A172 (cell line): ENCODE results near the gene ATF2. TPM values are rescaled to one million over a fixed set of nuclear protein-coding genes. Genes with fewer than 3 reads are reported as not detected.

Source experiments
- DNase-seq: peaks from one replicate; pipeline ENCODE4 v3.0.0-alpha.2; 2015; ENCODE audit warnings: low spot score
- total RNA-seq: library from RNA; depleted of rRNA; stranded (reverse); fragments of >200 nt; shearing (Covaris generic); gene quantifications from 2 replicates; pipeline ENCODE4 v1.2.3, GENCODE V29; 2014; rRNA removed

Gene ATF2
- 41.1 and 43.1 TPM in 2 replicates for total RNA-seq

GRCh38 chr2:175167792-175168563 is at the start of gene ATF2:
Gene ATF2, minus strand, starts transcription at chr2:175168203. Its CDS starts 31,760 bp downstream, at chr2:175136443.
- DNase-seq = peak; percentile 100

GRCh38 chr2:175207741-175208438 is 39.9 kb upstream of the ATF2 start:
- DNase-seq = no peak

GRCh38 chr2:175206866-175207265 is 38.9 kb upstream of the ATF2 start:
- DNase-seq = no peak

GRCh38 chr2:175205523-175205922 is 37.5 kb upstream of the ATF2 start:
- DNase-seq = peak; percentile 59

- DNase-seq = peak; percentile 62
These were observed 35.9 kb upstream of the ATF2 start for GRCh38 chr2:175203621-175204496.

- no peak for DNase-seq
These were observed 27.0 kb upstream of the ATF2 start for GRCh38 chr2:175195012-175195411.

- no peak for DNase-seq
These were observed 20.8 kb upstream of the ATF2 start for GRCh38 chr2:175188761-175189160.

- DNase-seq = peak; percentile 33
These were observed 19.4 kb upstream of the ATF2 start for GRCh38 chr2:175187378-175187777.

GRCh38 chr2:175183674-175184073 is 15.7 kb upstream of the ATF2 start:
- no peak for DNase-seq

GRCh38 chr2:175181877-175182308 is 13.9 kb upstream of the ATF2 start:
- no peak for DNase-seq

- peak; percentile 90 for DNase-seq
These were observed 13.3 kb upstream of the ATF2 start, which contains the start of gene ATP5MC3 for GRCh38 chr2:175181104-175181876. Gene ATP5MC3, minus strand, starts transcription at chr2:175181710. Its CDS starts 317 bp downstream, at chr2:175181393.

GRCh38 chr2:175180701-175181103 is 12.7 kb upstream of the ATF2 start:
- peak; percentile 32 for DNase-seq

- DNase-seq = no peak
These were observed 8.6 kb upstream of the ATF2 start for GRCh38 chr2:175176624-175177023.

GRCh38 chr2:175175896-175176295 is 7.9 kb upstream of the ATF2 start:
- DNase-seq = no peak

GRCh38 chr2:175175320-175175719 is 7.3 kb upstream of the ATF2 start:
- DNase-seq = no peak

- DNase-seq = no peak
These were observed 2.8 kb upstream of the ATF2 start for GRCh38 chr2:175170659-175171304.

- no peak for DNase-seq
These were observed 1.2 kb upstream of the ATF2 start for GRCh38 chr2:175169191-175169590.

GRCh38 chr2:175168564-175168945 is 552 bp upstream of the ATF2 start:
- DNase-seq = no peak

GRCh38 chr2:175167076-175167791 is 769 bp downstream of the ATF2 start:
- peak; percentile 46 for DNase-seq

- DNase-seq = no peak
These were observed 1.7 kb downstream of the ATF2 start for GRCh38 chr2:175166216-175166824.
